IPS DF 6.9 (cell line): Measurements from ENCODE around the gene PARP16.
"Not testable (repeated sequence)": the region's sequence is repeated elsewhere in the genome, so short reads cannot be mapped to it uniquely, and the experiment has no call there.

Experiments
- DNase-seq: peaks from one replicate; pipeline ENCODE4 v3.0.0-alpha.2; 2013; ENCODE audit warnings: low read depth, low spot score
- H3K27ac ChIP-seq: one replicate; pipeline ENCODE4 v1.5.1; 2013; ENCODE audit warnings: low read length, control low read depth
- H3K27me3 ChIP-seq: 2 replicates; pipeline ENCODE4 v1.6.1; 2013; ENCODE audit warnings: mild to moderate bottlenecking, low read length; ENCODE audit not compliant: control insufficient read depth, insufficient read depth
- H3K36me3 ChIP-seq: 2 replicates; pipeline ENCODE4 v1.6.1; 2013; ENCODE audit warnings: low read length; ENCODE audit not compliant: control insufficient read depth, insufficient read depth
- H3K4me1 ChIP-seq: 2 replicates; pipeline ENCODE4 v1.6.1; 2013; ENCODE audit warnings: low read length; ENCODE audit not compliant: control insufficient read depth, insufficient read depth
- H3K4me3 ChIP-seq: 2 replicates; pipeline ENCODE4 v1.5.1; 2013; ENCODE audit warnings: mild to moderate bottlenecking, low read length
- H3K9me3 ChIP-seq: 2 replicates; pipeline ENCODE4 v1.6.1; 2013; ENCODE audit warnings: low read length, inconsistent platforms; ENCODE audit not compliant: control insufficient read depth, insufficient read depth
- WGBS: extraction: QIAGEN DNeasy Blood & Tissue Kit; methylation state at CpG from one replicate; pipeline ENCODE4 v1.1.7; 2013; ENCODE audit warnings: mixed read lengths, missing lambda C conversion rate; ENCODE audit not compliant: insufficient read length, insufficient coverage; 5-methylcytosine and 5-hydroxymethylcytosine counted together

Gene PARP16

DNA sequence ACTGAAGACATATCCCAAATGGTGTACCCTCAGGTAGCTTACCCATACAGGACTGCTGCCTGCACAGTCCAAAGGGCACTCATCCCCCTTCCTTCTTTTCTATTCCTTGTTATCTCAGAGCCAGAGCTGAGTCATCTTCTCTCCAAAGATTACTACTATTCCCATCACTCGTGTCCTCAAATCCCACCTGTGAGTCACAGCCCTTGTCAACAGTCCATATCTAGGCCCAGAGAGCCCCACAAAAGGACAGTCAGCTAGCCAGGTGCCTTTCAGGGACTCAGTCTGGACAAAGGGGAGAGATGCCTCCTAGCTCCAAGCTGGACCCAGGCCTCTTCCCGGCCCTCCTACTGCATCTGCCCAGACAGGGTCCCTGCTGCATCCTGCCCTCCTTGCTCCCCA lies 11.0 kb downstream of the PARP16 start:
- DNase-seq = no peak
- H3K4me1 ChIP-seq = peaks cover under 1% of the 10 kb centered on the region; the same call in 1 of the 2 replicates
- H3K27ac ChIP-seq = no peak overlapping the region
- no CpG with 5 or more reads among the region's 2 CpGs for WGBS
- no peaks in the 10 kb centered on the region for H3K9me3 ChIP-seq
- H3K27me3 ChIP-seq = no peaks in the 10 kb centered on the region
- H3K36me3 ChIP-seq = no peaks in the 10 kb centered on the region
- no peak overlapping the region for H3K4me3 ChIP-seq

GRCh38 chr15:65275104-65275727 lies 11.5 kb downstream of the PARP16 start:
- Histone ChIP-seq H3K9me3 (no peaks in the 10 kb centered on the region), H3K4me3 (no peak overlapping the region), H3K27me3 (no peaks in the 10 kb centered on the region), H3K4me1 (peaks cover 1% of the 10 kb centered on the region; the same call in 1 of the 2 replicates), H3K27ac (no peak overlapping the region), H3K36me3 (no peaks in the 10 kb centered on the region)
- whole genome bisulfite sequencing = no CpG with 5 or more reads among the region's 4 CpGs
- no peak for DNase-seq

- not testable (repeated sequence) for DNase-seq, H3K27me3 ChIP-seq, H3K36me3 ChIP-seq, H3K4me3 ChIP-seq, H3K27ac ChIP-seq, H3K4me1 ChIP-seq, H3K9me3 ChIP-seq
- no CpG with 5 or more reads among the region's 15 CpGs for WGBS
These were observed 15.7 kb downstream of the PARP16 start for GRCh38 chr15:65270811-65271545.

DNA sequence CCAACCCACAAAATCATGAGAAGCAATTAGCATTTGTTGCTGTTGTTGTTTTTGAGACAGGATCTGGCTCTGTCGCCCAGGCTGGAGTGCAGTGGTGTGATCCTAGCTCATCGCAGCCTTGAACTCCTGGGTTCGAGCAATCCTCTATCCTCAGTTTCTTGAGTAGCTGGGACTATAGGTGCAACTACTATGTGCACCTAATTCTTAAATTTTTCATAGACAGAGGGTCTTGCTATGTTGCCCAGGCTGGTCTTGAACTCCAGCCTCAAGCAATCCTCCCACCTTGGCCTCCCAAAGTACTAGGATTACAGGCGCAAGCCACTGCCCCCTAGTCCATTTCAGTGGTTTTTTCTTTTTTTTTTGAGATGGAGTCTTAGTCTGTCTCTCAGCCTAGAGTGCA lies 18.3 kb downstream of the PARP16 start:
- Histone ChIP-seq H3K4me1 (peaks cover 1% of the 10 kb centered on the region), H3K27me3 (no peaks in the 10 kb centered on the region), H3K4me3 (no peak overlapping the region), H3K9me3 (no peaks in the 10 kb centered on the region), H3K36me3 (no peaks in the 10 kb centered on the region), H3K27ac (no peak overlapping the region)
- no CpG with 5 or more reads among the region's 4 CpGs for WGBS
- DNase-seq = no peak

DNA sequence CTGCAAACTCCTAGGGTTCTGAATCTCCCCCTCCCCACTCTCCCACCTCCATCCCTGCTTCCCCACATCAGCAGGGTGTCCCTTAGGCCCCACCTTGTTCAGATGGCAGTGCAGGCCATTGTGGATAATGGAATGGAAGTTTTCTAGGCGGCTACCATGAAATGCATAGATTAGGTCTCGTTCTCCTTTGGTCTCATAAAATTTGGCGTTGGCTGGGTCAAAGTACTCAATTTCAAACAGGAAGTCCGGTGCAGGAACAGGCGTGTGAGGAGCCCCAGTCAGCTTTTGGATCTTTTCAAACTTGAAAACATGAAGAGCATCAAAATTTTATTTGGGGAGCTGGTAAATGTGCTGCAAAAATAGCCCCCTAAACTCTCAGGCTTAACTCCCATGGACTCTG lies 20.2 kb downstream of the PARP16 start:
- H3K4me3 ChIP-seq = no peak overlapping the region
- H3K36me3 ChIP-seq = no peaks in the 10 kb centered on the region
- H3K9me3 ChIP-seq = no peaks in the 10 kb centered on the region
- no peak for DNase-seq
- no CpG with 5 or more reads among the region's 5 CpGs for WGBS
- H3K4me1 ChIP-seq = peaks cover 1% of the 10 kb centered on the region
- H3K27me3 ChIP-seq = no peaks in the 10 kb centered on the region
- no peak overlapping the region for H3K27ac ChIP-seq

DNA sequence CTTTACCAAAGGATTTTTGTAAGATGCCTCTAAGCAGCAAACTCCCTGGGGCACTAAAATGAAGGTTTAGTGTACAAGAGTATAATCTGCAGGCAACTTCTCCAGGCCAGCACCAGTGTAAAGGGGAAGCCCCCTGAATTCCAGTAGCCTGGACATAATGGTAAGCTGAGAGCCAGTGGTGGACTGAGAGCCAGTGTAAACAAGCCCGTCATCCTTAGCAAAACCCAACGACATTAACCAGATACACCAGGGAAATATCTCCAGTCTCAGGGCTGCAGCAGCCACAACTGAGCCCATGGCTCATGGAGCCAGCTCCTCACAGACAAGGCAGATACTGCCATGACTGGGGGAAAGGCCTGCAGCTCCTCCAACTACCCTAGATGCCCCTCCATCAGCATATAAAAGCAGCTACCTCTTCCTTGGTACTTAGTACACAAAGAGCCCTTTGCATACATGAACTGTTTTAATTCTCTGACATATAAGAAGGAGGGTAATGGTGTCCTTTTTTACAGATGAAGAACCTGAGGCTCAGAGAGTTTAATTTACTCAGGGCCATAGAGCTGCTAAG lies 21.7 kb downstream of the PARP16 start:
- no peak overlapping the region for H3K27ac ChIP-seq
- H3K36me3 ChIP-seq = no peaks in the 10 kb centered on the region
- no peaks in the 10 kb centered on the region for H3K27me3 ChIP-seq
- no peak for DNase-seq
- no CpG with 5 or more reads among the region's 2 CpGs for WGBS
- no peak overlapping the region for H3K4me3 ChIP-seq
- no peaks in the 10 kb centered on the region for H3K9me3 ChIP-seq
- no peaks in the 10 kb centered on the region; the same call in 1 of the 2 replicates for H3K4me1 ChIP-seq

GRCh38 chr15:65263313-65263712 lies 23.4 kb downstream of the PARP16 start:
- no peaks in the 10 kb centered on the region for H3K9me3 ChIP-seq
- H3K36me3 ChIP-seq = no peaks in the 10 kb centered on the region
- no peak overlapping the region for H3K27ac ChIP-seq
- no CpG with 5 or more reads among the region's 4 CpGs for WGBS
- DNase-seq = no peak
- H3K27me3 ChIP-seq = no peaks in the 10 kb centered on the region; the same call in 1 of the 2 replicates
- H3K4me3 ChIP-seq = no peak overlapping the region
- no peaks in the 10 kb centered on the region; the same call in 1 of the 2 replicates for H3K4me1 ChIP-seq

GRCh38 chr15:65260968-65261367 lies 25.7 kb downstream of the PARP16 start:
- no peaks in the 10 kb centered on the region; the same call in 1 of the 2 replicates for H3K27me3 ChIP-seq
- DNase-seq = no peak
- no peak overlapping the region for H3K4me3 ChIP-seq
- H3K27ac ChIP-seq = no peak overlapping the region
- WGBS = no CpG with 5 or more reads among the region's 6 CpGs
- no peaks in the 10 kb centered on the region; the same call in 1 of the 2 replicates for H3K4me1 ChIP-seq
- no peaks in the 10 kb centered on the region for H3K36me3 ChIP-seq
- no peaks in the 10 kb centered on the region for H3K9me3 ChIP-seq

DNA sequence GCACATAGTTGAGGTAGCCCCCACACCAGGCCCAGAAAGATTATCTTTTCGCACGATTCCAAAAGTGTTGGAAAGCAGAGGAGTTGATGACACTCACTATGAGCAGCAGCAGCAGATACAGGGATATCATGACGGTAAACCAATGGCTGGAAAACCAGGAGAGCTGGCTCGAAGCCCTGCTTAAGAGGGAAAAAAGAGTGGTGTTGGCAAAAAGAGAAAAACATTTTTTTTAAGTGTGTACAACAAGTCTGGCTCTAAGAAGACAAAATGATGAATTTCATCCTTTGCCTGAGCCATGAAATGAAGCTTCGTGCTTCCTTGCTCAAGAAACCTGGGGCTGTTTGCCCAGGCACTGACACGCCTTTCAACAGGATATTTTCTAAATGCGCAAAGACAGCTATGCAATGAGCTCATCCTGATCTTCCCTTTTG lies 27.3 kb downstream of the PARP16 start:
- H3K36me3 ChIP-seq = no peaks in the 10 kb centered on the region
- no peaks in the 10 kb centered on the region for H3K9me3 ChIP-seq
- WGBS = no CpG with 5 or more reads among the region's 7 CpGs
- no peak overlapping the region for H3K4me3 ChIP-seq
- no peaks in the 10 kb centered on the region for H3K4me1 ChIP-seq
- no peak overlapping the region for H3K27ac ChIP-seq
- no peaks in the 10 kb centered on the region; the same call in 1 of the 2 replicates for H3K27me3 ChIP-seq
- DNase-seq = no peak

GRCh38 chr15:65258375-65259262 lies 28.1 kb downstream of the PARP16 start:
- Histone ChIP-seq H3K27ac (no peak overlapping the region), H3K36me3 (no peaks in the 10 kb centered on the region), H3K4me1 (no peaks in the 10 kb centered on the region), H3K9me3 (no peaks in the 10 kb centered on the region), H3K27me3 (no peaks in the 10 kb centered on the region; the same call in 1 of the 2 replicates), H3K4me3 (no peak overlapping the region)
- DNase-seq = no peak
- no CpG with 5 or more reads among the region's 5 CpGs for WGBS
